ENCODE data around the gene KCNIP1.

DNA sequence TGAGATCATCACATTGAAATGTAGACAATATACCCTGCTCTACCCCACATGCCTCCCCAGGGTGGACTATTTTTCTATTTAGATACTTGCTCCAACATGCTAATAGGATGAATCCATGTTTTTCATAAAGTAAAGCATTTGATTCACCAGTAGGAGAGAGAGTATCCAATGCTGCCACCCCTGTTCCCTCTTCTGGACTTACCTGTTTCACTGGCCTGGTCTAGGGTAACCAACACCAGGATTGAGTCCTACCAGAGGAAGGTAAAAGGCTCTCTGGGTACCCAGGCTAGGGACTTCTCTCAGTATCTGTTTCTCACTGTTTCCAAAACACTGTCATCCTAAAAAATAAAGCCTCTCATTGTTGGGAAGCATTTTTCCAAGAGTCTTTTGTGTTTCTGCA is 249.5 kb downstream of the KCNIP1 start:
- TF ChIP-seq POLR2A (IDR thresholded peaks at IDR 0.05) (no peak), POLR2AphosphoS5 (IDR thresholded peaks at IDR 0.05) (no peak)
- TF ChIP-seq, protein P1, sequence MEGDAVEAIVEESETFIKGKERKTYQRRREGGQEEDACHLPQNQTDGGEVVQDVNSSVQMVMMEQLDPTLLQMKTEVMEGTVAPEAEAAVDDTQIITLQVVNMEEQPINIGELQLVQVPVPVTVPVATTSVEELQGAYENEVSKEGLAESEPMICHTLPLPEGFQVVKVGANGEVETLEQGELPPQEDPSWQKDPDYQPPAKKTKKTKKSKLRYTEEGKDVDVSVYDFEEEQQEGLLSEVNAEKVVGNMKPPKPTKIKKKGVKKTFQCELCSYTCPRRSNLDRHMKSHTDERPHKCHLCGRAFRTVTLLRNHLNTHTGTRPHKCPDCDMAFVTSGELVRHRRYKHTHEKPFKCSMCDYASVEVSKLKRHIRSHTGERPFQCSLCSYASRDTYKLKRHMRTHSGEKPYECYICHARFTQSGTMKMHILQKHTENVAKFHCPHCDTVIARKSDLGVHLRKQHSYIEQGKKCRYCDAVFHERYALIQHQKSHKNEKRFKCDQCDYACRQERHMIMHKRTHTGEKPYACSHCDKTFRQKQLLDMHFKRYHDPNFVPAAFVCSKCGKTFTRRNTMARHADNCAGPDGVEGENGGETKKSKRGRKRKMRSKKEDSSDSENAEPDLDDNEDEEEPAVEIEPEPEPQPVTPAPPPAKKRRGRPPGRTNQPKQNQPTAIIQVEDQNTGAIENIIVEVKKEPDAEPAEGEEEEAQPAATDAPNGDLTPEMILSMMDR (IDR thresholded peaks at IDR 0.05), result no peak
